GM19438 (cell line): ENCODE results near the gene TNFRSF4.

ENCODE experiments used
- ATAC-seq: cut with Tn5 transposase; IDR thresholded peaks from one replicate; pipeline ENCODE4 v1.9.1; 2021; ENCODE audit warnings: low read depth; ENCODE audit not compliant: unreplicated experiment

Gene TNFRSF4

DNA sequence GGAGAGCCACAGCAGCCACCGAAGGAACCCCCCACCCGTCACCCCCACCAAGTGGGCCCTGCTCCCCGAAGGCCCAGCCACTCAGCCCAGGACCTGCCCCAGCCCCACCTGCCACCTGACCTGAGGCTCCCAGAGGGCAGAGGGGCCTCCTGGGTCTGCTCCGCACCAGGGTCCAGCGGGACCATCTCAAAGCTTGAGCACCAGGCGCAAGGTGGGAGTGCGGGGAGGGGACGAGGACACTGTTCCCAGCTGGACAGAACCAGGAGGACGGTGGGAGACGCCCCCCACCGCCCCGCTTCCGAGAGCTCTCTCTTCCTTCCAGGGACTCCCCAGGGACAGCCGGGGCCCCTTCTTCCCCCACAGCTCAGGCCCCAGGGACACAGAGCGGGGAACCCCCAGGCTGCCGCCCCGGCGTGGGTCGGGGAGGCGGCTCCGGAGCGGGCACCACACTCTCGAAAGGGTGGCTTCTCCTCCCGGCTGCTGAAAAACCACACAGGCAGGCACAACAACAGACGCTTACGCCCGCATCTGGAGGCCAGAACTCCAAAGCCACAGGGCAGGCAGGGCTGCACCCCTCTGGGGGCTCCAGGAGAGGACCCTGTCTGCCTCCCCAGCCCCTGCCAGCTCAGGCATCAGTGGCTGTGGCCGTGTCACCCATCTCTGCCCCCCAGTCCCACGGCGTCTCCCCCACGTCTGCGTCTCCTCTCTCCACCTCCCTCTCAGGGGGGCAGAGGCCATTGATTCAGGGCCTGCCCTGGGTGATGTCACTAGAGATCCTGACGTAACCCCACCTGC, 42.2 kb downstream of the TNFRSF4 start:
- no peak for ATAC-seq

GRCh38 chr1:1171161-1171545, 42.8 kb downstream of the TNFRSF4 start:
- no peak for ATAC-seq

GRCh38 chr1:1170215-1171091, 43.5 kb downstream of the TNFRSF4 start:
- ATAC-seq = no peak

DNA sequence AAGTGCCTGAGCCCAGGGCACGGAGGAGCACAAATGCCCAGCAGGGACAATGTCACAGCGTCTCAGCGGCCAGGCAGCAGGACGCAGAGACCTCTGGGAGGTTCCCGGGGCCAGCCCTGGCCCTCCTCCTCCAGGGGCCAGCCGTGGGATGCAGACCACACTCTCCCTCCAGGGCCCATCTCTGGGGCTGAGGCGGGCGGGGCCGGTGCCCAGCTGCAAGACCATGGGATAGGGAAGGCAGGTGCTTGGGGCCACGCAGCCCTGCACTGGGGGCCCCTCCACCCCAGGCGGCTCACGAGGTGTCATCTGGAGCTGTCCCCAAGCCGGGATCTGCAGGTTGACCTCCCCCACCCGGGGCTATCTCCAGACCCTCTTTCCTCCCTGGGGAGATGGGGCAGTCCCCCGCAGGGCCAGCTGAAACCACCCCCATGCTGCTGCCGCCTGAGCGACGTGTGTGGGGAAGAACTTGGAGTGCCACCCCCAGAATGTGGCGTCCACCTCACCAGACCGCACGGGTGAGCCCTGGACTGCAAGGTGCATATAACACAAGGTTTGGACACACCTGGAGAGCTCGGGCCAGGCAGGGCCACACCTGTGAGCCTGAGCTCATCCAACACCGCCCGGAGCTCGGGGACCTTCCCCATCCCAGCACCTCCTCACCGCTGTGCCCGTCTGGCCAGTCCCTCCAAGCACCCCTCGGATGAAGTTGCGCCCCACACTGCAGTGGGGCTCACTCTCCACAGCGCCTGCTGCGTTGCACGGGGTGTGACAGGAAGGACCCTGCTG, 44.3 kb downstream of the TNFRSF4 start:
- no peak for ATAC-seq

DNA sequence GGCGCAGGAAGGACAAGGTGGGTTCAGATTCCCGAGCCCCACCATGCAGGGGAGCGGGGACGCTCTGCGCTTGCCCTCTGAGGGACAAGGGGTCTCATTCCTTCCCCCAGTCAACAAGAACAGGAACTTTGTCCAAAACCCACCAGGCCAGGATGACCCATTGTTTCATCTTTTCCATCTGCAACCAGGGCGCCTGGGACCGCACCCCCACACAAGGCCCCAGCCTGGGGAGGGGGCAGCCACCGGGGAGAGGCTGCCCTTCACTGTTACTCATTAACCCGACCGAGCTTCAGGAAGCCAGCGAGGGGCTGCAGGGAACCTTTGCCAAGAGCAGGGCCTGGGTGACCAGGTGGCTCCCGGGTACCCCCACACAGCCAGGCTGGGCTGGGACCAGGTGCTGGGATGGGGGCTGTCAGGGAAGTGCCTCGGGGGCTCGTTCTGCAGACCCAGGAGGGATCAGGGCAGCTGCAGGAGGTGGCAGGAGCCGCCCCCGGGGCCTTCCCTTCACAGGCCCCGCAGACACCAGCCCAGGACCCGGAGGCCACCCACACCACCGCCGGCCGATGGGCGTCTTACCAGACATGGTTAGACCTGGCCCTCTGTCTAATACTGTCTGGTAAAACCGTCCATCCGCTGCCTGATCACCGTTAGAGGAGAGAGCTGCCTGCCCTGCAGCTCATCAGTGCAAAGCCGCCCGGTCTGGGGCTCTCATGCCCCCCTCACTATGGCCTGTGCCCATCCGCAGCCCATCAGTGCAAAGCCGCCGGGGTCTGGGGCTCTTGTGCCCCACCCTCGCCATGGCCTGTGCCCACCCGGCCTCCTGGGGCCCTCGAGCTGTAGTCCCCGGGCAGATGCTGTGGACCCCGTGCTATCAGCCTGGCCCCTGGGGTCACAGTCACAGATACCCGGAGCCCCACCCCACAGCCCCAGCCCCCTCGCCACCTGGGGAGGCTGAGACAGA, 45.2 kb downstream of the TNFRSF4 start:
- no peak for ATAC-seq

DNA sequence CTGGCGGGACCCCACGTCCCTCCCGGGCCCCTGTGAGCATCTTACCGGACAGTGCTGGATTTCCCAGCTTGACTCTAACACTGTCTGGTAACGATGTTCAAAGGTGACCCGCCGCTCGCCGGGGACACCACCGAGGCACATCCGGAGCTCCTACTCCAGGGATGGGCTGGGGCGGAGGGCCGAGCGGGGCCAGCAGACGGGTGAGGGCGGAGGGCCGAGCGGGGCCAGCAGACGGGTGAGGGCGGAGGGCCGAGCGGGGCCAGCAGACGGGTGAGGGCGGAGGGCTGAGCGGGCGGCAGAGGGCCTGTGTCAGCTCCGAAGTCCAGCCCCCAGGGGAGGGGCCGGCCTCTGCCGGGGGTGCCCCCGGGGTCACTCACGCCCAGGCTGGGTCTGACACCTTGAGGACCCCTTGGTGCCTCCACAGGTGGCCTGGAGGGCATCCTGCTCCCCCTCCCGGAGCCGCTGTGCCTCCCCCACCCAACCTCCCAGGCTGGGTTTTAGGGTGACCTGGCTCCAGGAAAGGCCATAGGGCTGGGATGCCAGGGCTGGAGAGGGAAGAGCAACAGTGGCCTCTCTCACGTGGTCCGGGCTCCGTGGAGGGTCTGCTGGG, 46.0 kb downstream of the TNFRSF4 start:
- ATAC-seq = no peak

- no peak for ATAC-seq
Measured at GRCh38 chr1:1167398-1167821, 46.5 kb downstream of the TNFRSF4 start.

DNA sequence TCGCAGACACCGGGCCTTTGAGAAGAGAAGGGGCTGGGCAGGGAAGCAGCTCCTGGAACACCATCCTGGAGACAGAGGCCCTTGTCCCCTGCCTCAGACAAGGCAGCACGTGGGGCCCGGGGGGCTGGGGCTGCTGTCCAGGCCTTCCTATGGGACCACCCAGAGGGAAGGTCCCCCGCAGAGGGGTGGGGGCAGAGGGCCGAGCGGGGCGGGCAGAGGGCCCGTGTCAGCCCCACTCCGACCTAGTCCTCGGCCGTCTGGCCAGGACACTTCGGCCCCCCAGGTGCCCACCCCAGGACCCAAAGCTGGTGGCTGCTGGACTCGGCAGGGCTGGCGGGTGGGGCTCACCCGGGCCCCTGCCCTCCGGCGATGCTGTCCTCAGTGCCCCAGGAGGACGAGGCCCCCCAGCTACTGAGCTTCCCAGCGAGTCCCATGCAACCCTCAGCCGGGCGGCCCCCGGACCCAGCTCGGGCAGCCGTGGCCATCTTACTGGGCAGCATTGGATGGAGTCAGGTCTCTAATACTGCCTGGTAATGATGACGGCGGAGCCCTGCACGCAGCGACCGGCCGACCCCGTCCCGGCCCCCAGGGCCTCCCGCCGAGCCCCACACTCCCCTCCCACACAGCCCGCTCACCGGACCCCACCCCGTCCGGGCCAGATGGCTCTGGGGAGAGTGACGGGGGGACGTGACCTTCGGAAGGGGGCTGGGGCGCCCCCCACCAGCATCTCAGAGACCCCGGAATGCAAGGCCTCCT, 47.1 kb downstream of the TNFRSF4 start:
- no peak for ATAC-seq

DNA sequence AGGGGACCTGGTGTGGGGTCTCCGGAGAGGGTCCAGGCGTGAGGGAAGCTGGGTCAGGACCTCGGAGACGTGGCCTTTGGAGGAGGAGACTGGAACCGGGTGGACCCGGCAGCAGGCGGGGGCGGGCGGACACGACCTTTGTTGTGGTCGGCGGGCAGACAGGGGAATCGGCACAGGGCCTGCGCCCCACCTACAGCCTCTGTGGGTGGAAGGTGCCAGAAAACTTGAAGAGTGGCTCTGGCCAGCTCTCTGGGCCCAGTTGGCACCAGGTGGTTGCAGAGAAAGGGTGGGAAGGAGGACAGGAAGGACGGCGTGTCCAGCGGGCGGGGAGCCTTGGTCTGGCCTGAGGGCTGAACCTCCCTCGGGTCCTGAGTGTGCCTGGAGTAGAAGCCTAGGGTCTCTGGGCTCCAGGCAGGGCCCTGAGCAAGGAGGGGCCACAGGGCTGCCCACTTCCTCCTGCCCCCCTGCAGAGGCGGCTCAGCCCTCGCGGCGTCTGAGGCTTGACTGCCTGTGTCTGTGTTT, 48.0 kb downstream of the TNFRSF4 start:
- ATAC-seq = no peak

- no peak for ATAC-seq
Measured at GRCh38 chr1:1165485-1165884, 48.5 kb downstream of the TNFRSF4 start.

DNA sequence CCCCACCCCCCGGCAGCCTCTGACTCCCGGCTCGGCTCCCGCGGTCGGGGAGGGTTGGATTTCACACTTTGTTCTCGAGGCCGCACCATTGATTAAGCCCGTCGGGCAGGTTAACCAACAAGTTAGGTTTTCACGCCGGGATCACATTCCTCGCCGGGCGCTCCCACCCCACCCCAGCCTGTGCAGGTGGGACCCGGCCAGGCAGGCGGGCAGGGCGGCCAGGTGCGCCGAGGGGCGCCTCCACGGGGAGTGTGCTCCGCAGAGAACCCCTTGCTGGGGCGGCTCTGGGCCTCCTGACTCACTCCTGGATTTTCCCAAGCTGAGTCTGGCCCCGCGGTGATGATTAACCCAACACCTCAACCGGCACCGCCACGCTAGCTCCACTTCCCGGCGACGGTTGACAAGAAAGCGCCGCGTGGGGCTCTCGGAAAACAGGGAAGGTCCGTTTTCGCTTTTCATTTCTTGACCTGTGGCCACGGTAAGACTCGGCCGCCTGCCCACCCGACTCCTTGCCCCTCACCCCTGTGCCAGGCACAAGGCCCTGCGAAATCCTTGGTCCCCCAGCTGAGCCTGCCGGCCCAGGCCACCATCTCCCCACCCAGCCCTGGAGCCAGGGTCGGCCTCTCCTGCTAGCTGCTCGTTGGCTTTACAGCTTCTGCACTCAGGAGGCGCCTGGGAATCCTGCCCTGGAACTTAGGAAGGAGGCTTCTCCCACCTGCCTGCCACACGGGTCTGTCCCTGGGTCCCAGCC, 49.1 kb downstream of the TNFRSF4 start:
- no peak for ATAC-seq

GRCh38 chr1:1164361-1164700, 49.6 kb downstream of the TNFRSF4 start:
- ATAC-seq = no peak

DNA sequence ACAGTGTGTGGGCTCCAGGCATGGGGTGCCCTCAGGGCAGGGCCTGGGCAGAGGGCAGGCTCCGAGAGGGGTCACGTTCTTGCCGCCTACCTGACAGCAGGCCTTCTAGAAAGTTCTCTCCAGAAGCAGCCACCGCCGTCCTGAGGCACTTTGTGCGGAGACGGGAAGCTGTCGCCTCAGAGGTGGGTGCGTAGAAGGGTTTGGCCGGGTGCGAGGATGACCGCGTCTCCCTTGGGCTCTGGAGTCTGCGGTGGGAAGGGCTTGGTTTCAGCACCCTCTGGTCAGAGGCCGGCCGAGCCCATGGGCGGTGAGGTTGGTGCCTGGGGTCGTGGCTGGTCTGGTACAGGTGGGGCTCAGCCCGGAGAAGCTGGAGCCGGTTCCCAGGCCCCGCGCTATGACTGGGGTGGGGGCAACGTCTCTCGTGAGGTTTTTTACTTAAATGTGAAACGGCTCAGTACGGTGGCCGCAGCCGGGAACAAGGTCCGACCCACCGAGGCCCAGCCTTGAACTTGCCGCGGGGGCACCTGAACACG, 50.3 kb downstream of the TNFRSF4 start:
- ATAC-seq = no peak

DNA sequence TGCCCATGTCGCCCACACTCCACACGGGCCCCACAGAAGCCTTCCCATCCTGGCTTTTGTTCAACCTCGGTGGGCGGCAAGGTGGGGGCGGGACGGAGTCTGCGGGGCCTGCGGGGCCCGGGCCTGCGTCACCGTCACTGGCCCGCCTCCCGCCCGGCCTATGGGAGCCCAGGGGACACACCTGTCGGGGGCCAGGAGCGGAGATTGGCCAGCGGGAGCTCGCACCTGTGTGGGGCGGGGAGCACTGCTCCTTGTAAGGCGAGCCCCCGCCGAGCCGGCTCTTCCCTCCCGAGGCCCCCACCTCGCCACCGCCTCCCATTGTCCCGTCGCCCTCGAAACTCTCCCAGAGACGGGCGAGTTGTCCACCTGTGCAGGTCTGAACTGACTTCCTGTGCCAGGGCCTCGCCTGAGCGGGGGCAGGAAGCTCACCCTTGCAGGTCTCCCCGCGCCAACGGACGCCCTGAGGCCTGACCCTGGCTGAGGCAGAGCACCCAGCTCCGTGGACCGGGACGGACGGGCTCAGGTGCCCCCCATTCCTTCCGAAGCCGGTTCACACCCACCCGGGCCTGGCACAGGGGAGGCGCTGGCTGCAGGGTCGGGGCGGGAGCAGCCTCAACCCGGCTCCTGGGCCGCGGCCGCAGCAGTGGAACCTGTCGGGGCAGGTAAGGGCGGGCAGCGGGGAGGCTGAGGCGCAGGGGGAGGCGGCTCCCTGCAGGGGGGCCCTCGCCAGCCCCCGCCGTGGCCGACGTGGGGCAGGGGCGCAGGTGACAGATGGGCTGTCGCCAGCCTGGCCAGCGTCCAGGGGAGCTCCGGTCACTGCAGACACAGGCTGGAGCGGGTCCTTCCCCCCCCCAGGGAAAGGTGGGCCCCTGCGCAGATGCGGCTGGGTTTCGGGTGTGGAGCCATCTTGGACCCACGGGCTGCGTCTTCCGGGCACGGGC, 51.1 kb downstream of the TNFRSF4 start:
- no peak for ATAC-seq

- no peak for ATAC-seq
Measured at GRCh38 chr1:1161683-1162079, 52.3 kb downstream of the TNFRSF4 start.
